ENCODE results near the gene ANXA6. TPM values are rescaled to one million over a fixed set of nuclear protein-coding genes. Genes with fewer than 3 reads are reported as not detected.
A peak's percentile ranks its signal among the peaks of the same experiment; 100 is the strongest.

ANXA6 gene
- total and polyA plus RNA-seq, 10 of the 15 experiments (the other 5 are each of a cell fraction or from before 2014, with no cell fraction given), result 44.0 to 571 (median 465) TPM

DNA sequence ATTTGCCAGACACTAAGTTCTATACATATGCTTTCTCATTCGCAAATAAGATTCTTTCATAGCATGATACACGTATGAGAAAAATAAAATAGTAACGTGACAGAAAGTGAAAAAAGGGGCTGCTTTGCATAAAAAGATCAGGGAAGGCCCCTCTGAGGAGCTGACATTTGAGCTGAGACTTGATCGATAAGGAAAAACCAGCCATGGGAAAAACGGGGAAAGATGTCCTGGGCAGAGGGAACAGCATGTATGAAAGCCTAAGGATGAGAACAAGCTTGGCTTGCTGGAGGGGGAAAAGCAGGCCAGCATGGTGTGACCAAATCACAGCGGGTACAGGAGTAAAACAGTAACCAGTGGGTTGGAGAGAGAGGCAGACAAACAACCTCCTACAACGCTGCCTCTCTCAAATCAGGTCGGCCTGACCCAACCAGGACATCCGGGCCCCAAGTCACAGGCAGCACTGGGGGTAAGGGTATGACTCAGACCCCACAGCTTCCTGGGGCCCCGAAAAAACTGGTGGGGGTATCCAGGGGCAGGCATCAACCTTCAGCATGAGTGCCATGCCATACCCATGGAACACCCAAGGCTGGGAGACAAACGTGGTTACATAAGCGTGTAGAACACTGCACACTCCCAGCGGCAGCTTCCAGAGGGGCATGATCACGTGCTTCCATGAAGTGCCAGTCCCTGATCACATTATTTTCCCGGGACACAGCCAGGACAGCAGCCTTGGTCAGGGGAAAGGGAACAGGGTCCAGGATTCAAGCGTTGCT is 78.9 kb downstream of the ANXA6 start (continued):
- TF ChIP-seq, protein P1, sequence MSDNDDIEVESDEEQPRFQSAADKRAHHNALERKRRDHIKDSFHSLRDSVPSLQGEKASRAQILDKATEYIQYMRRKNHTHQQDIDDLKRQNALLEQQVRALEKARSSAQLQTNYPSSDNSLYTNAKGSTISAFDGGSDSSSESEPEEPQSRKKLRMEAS (IDR thresholded peaks at IDR 0.05; ENCODE audit: low read depth, low read length), result no peak
- TF ChIP-seq SIN3A (IDR thresholded peaks at IDR 0.05; ENCODE audit: low read depth, low read length) (no peak), SMC3 (IDR thresholded peaks at IDR 0.05; ENCODE audit: borderline replicate concordance, low read length) (no peak), KLF5 (IDR thresholded peaks at IDR 0.05; ENCODE audit: partially characterized antibody) (no peak), POLR2A (IDR thresholded peaks at IDR 0.05; ENCODE audit: low read depth, low read length) (peak; percentile 80), LARP7 (IDR thresholded peaks at IDR 0.05) (0 out of 2 replicates have a peak, but pooled peaks have one; percentile 56), TARDBP (IDR thresholded peaks at IDR 0.05; ENCODE audit: borderline replicate concordance) (no peak), BCL11A (IDR thresholded peaks at IDR 0.05; ENCODE audit: low read depth, low read length) (0 out of 2 replicates have a peak, but pooled peaks have one; percentile 7), POU2F2 (IDR thresholded peaks at IDR 0.05; ENCODE audit: borderline replicate concordance, low read depth, low read length) (peak; percentile 89), SUZ12 (IDR thresholded peaks at IDR 0.05; ENCODE audit: unreplicated experiment) (no peak), RCOR1 (conservative IDR thresholded peaks at IDR 0.05; ENCODE audit: low read depth, low read length) (no peak), SP1 (IDR thresholded peaks at IDR 0.05; ENCODE audit: low read depth, low read length) (peak; percentile 18), NR2C2 (IDR thresholded peaks at IDR 0.05; ENCODE audit: borderline replicate concordance, control insufficient read depth, insufficient read length, low read depth) (no peak), PAX8 (IDR thresholded peaks at IDR 0.05) (no peak), CHD2 (IDR thresholded peaks at IDR 0.05; ENCODE audit: borderline replicate concordance, low read depth, low read length) (no peak), IKZF2 (IDR thresholded peaks at IDR 0.05) (peak; percentile 68 to 77), NRF1 (conservative IDR thresholded peaks at IDR 0.05; ENCODE audit: low read depth, low read length) (no peak), CEBPB (IDR thresholded peaks at IDR 0.05; ENCODE audit: borderline replicate concordance in 1 of 2, low read depth in 2 of 2, low read length in 2 of 2) (no peak), YY1 (IDR thresholded peaks at IDR 0.05; ENCODE audit: low read depth, low read length) (0 out of 2 replicates have a peak, but pooled peaks have one; percentile 33), YBX1 (IDR thresholded peaks at IDR 0.05) (no peak), JUND (IDR thresholded peaks at IDR 0.05; ENCODE audit: low read depth, low read length) (no peak), CHD1 (IDR thresholded peaks at IDR 0.05; ENCODE audit: low read depth, low read length) (no peak), FOS (IDR thresholded peaks at IDR 0.05; ENCODE audit: borderline replicate concordance, extremely low read depth, insufficient read length) (no peak), ASH2L (IDR thresholded peaks at IDR 0.05; ENCODE audit: borderline replicate concordance, low read depth) (0 out of 2 replicates have a peak, but pooled peaks have one; percentile 30), ZNF384 (IDR thresholded peaks at IDR 0.05; ENCODE audit: borderline replicate concordance, low read depth, low read length) (peak; percentile 6; the same call in 1 of the 2 replicates)
- TF ChIP-seq, protein P2, sequence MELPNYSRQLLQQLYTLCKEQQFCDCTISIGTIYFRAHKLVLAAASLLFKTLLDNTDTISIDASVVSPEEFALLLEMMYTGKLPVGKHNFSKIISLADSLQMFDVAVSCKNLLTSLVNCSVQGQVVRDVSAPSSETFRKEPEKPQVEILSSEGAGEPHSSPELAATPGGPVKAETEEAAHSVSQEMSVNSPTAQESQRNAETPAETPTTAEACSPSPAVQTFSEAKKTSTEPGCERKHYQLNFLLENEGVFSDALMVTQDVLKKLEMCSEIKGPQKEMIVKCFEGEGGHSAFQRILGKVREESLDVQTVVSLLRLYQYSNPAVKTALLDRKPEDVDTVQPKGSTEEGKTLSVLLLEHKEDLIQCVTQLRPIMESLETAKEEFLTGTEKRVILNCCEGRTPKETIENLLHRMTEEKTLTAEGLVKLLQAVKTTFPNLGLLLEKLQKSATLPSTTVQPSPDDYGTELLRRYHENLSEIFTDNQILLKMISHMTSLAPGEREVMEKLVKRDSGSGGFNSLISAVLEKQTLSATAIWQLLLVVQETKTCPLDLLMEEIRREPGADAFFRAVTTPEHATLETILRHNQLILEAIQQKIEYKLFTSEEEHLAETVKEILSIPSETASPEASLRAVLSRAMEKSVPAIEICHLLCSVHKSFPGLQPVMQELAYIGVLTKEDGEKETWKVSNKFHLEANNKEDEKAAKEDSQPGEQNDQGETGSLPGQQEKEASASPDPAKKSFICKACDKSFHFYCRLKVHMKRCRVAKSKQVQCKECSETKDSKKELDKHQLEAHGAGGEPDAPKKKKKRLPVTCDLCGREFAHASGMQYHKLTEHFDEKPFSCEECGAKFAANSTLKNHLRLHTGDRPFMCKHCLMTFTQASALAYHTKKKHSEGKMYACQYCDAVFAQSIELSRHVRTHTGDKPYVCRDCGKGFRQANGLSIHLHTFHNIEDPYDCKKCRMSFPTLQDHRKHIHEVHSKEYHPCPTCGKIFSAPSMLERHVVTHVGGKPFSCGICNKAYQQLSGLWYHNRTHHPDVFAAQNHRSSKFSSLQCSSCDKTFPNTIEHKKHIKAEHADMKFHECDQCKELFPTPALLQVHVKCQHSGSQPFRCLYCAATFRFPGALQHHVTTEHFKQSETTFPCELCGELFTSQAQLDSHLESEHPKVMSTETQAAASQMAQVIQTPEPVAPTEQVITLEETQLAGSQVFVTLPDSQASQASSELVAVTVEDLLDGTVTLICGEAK (IDR thresholded peaks at IDR 0.05; ENCODE audit: borderline replicate concordance), result no peak; the same call in 1 of the 2 replicates
- TF ChIP-seq, protein P3, sequence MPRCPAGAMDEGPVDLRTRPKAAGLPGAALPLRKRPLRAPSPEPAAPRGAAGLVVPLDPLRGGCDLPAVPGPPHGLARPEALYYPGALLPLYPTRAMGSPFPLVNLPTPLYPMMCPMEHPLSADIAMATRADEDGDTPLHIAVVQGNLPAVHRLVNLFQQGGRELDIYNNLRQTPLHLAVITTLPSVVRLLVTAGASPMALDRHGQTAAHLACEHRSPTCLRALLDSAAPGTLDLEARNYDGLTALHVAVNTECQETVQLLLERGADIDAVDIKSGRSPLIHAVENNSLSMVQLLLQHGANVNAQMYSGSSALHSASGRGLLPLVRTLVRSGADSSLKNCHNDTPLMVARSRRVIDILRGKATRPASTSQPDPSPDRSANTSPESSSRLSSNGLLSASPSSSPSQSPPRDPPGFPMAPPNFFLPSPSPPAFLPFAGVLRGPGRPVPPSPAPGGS (IDR thresholded peaks at IDR 0.05; ENCODE audit: borderline replicate concordance, insufficient read depth, low read depth, low read length, poor library complexity, severe bottlenecking), result peak; percentile 45
